Testis (tissue), 3 donors: ENCODE data around the gene CDH4. TPM values are rescaled to one million over a fixed set of nuclear protein-coding genes. Genes with fewer than 3 reads are reported as not detected.

ENCODE experiments used
- DNase-seq: peaks from one replicate; pipeline ENCODE4 v3.0.0-alpha.2; 2019
- H3K27ac ChIP-seq, 2 donors: fragments of 200-600 bp; sonication (generic); one replicate each; pipeline ENCODE4 v1.5.1; 2019
- H3K27me3 ChIP-seq: fragments of 200-600 bp; sonication (generic); one replicate; pipeline ENCODE4 v1.5.1; 2019
- H3K36me3 ChIP-seq: fragments of 200-600 bp; sonication (generic); one replicate; pipeline ENCODE4 v1.5.1; 2017; ENCODE audit warnings: low read depth; ENCODE audit errors: missing control alignments
- H3K4me1 ChIP-seq: fragments of 200-600 bp; sonication (generic); one replicate; pipeline ENCODE4 v1.5.1; 2019
- H3K4me3 ChIP-seq, 2 donors: fragments of 200-600 bp; sonication (generic); one replicate each; pipeline ENCODE4 v1.5.1; 2017 to 2019
- H3K9me3 ChIP-seq: fragments of 200-600 bp; sonication (generic); one replicate; pipeline ENCODE4 v1.5.1; 2017
- CTCF ChIP-seq, 3 experiments: fragments of 450-650 bp in 2 of 3; fragments of 200-600 bp in 1 of 3; sonication (generic) in 1 of 3; IDR thresholded peaks; one replicate each; pipeline ENCODE4 v1.5.1; 2016 to 2019; ENCODE audit warnings: antibody characterized with exemption in 3 of 3, mild to moderate bottlenecking in 2 of 3, moderate library complexity in 1 of 3
- POLR2A ChIP-seq: fragments of 450-650 bp; IDR thresholded peaks from one replicate; pipeline ENCODE4 v1.6.1; 2017; ENCODE audit warnings: antibody characterized with exemption, mild to moderate bottlenecking, moderate library complexity
- WGBS, 2 donors: methylation state at CpG; one replicate each; pipeline ENCODE4 v1.1.5; 2018; 5-methylcytosine and 5-hydroxymethylcytosine counted together
- intact Hi-C: fragments of 100-400 bp; cut with DNase I; formaldehyde crosslinking; loops from one replicate; pipeline ENCODE4 v1.15.1; 2023; ENCODE audit warnings: low total_unique reads
- polyA plus RNA-seq: library from polyadenylated mRNA; stranded (reverse); fragments of 350-450 nt; fragmentation: Illumina TruSeq; extraction: RNeasy Lipid Tissue Mini Kit (QIAGEN cat#74804); gene quantifications from one replicate; pipeline ENCODE4 v1.2.3, GENCODE V29; 2014; ENCODE audit warnings: low read depth, low replicate concordance; ENCODE audit not compliant: insufficient read depth
- total RNA-seq, 2 donors: library from RNA; depleted of rRNA; stranded (reverse); fragments of >200 nt; gene quantifications; one replicate each; pipeline ENCODE4 v1.2.3, GENCODE V29; 2016

CDH4 gene
- total and polyA plus RNA-seq, 3 donors from 2014 or later = 1.4 to 3.3 (median 1.9) TPM

GRCh38 chr20:61440548-61441055, 188.5 kb downstream of the CDH4 start:
- DNase-seq = no peak
- H3K27me3 ChIP-seq = no peaks in the 10 kb centered on the region
- peaks cover 7% of the 10 kb centered on the region for H3K4me1 ChIP-seq
- TF ChIP-seq CTCF (IDR thresholded peaks at IDR 0.05) (no peak), POLR2A (no peak)
- WGBS, 2 donors = 86 to 92% methylated on average over 14 of the region's 14 CpGs
- intact Hi-C loops = no loop called here
- H3K36me3 ChIP-seq = no peaks in the 10 kb centered on the region
- H3K9me3 ChIP-seq = no peaks in the 10 kb centered on the region
- H3K27ac ChIP-seq = no peak overlapping the region
- H3K4me3 ChIP-seq = no peak overlapping the region

DNA sequence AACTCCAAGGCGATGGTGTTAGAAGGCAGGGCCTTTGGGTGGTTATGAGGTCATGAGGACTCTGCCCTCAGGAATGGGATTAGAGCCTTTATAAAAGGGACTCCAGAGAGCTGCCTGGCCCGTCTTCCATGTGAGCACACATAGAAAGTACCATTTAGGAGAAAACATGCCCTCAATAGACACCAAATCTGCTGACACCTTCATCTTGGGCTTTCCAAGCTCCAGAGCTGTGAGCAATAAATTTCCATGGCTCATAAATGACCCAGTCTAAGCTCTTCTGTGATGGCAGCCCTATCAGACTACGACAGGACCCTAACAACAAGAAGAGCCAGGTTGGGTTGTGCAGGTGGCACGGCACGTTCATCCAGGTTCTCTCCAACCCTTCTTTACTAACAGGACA, 189.5 kb downstream of the CDH4 start:
- 85 to 93% methylated on average over 5 of the region's 5 CpGs for WGBS, 2 donors
- no peaks in the 10 kb centered on the region for H3K36me3 ChIP-seq

GRCh38 chr20:61442075-61442670, 190.1 kb downstream of the CDH4 start:
- Histone ChIP-seq H3K27ac (no peak overlapping the region), H3K9me3 (no peaks in the 10 kb centered on the region), H3K27me3 (no peaks in the 10 kb centered on the region), H3K4me1 (peaks cover under 1% of the 10 kb centered on the region), H3K36me3 (no peaks in the 10 kb centered on the region), H3K4me3 (no peak overlapping the region)
- WGBS, 2 donors = 73 to 85% methylated on average over 13 of the region's 13 CpGs
- intact Hi-C loops = no loop called here
- no peak for TF ChIP-seq POLR2A
- TF ChIP-seq CTCF (IDR thresholded peaks at IDR 0.05) = no peak
- DNase-seq = no peak

More for the DNA sequence above, 189.5 kb downstream of the CDH4 start:
- no peak for DNase-seq
- peaks cover 7% of the 10 kb centered on the region for H3K4me1 ChIP-seq
- no peaks in the 10 kb centered on the region for H3K27me3 ChIP-seq
- TF ChIP-seq POLR2A (no peak), CTCF (IDR thresholded peaks at IDR 0.05) (no peak)
- no peaks in the 10 kb centered on the region for H3K9me3 ChIP-seq
- intact Hi-C loops = no loop called here
- H3K27ac ChIP-seq = no peak overlapping the region
- no peak overlapping the region for H3K4me3 ChIP-seq

DNA sequence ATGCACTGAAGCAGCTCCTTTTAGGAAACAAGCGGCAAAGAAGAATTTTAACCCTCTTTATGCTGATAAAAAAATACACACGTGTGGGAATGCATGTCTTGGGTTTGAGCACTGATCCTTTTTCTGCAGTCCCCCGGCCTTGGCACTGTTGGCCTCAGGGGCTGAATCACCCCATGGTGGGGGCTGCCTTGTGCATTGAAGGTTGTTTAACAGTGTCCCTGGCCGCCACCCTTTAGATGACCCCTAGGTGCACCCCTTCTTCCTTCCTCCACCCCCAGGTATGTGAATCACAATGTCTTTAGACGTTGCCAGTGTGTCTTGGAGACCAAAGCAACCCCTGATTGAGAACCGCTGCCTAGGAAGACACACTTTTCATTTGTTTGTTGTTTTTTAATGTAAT, 190.7 kb downstream of the CDH4 start:
- intact Hi-C loops = no loop called here
- Histone ChIP-seq H3K4me1 (no peaks in the 10 kb centered on the region), H3K27me3 (no peaks in the 10 kb centered on the region), H3K4me3 (no peak overlapping the region), H3K36me3 (no peaks in the 10 kb centered on the region), H3K9me3 (no peaks in the 10 kb centered on the region), H3K27ac (no peak overlapping the region)
- WGBS, 2 donors = 64 to 70% methylated on average over 6 of the region's 6 CpGs
- DNase-seq = no peak
- TF ChIP-seq POLR2A = no peak

DNA sequence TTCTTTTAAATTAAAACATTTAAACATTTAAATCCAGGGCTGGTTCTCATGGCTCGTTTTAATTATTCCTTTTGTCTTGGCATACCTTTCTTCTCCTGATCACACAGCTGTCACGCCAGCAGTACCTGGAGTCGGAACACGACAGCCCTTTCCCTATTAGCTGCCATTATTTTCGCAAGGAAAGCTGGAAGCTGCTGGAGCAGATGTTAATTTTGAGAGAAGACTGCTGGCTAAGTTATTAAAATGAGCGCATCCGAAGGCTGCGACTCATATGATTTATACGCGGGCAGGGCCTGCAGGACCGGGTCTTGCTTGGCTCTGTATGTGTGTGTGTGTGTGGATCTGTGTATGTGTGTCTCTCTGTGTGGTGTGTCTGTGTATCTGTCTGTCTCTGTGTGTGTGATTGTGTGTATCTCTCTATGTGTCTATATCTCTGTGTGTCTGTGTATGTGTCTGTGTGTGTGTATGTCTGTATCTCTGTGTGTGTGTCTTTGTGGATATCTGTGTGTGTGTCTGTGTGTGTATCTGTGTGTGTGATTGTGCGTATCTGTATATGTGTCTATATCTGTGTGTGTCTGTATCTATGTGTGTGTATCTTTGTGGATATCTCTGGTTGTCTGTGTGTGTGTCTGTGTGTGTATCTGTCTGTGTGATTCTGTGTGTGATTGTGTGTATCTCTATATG, 191.5 kb downstream of the CDH4 start:
- no peaks in the 10 kb centered on the region for H3K9me3 ChIP-seq
- 51 to 66% methylated on average over 12 of the region's 12 CpGs for WGBS, 2 donors
- no peak for TF ChIP-seq POLR2A
- TF ChIP-seq CTCF (IDR thresholded peaks at IDR 0.05) = no peak
- H3K36me3 ChIP-seq = no peaks in the 10 kb centered on the region
- no peak overlapping the region for H3K4me3 ChIP-seq
- H3K27me3 ChIP-seq = no peaks in the 10 kb centered on the region
- no peaks in the 10 kb centered on the region for H3K4me1 ChIP-seq
- intact Hi-C loops = no loop called here
- H3K27ac ChIP-seq = no peak overlapping the region
- DNase-seq = no peak
